ENCODE results near the gene DDX55.

The DDX55 gene

GRCh38 chr12:123614110-123614509 is 12.2 kb downstream of the DDX55 start:
- in situ Hi-C loops (cut with MboI; ENCODE audit: low sequenced_read_pairs) = no loop called here

GRCh38 chr12:123614531-123614930 is 12.6 kb downstream of the DDX55 start:
- in situ Hi-C loops (cut with MboI; ENCODE audit: low sequenced_read_pairs) = no loop called here

DNA sequence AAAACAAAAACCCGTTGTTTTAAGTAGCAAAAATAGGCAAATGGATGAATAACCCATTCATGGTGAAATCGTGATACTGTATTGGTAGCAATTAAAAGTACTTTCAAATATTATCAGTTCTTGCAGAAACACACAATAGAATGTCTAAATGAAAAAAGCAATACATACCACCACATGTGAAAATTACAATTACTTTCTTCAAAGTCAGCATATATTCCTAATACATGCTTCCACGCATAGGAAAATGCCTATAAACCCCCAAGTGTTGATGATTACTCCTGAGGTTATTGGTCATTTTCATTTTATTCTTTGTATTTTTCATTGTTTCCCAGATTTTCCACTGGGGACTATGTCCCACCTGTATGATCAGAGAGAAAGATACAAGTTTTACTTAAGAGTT is 15.2 kb downstream of the DDX55 start:
- in situ Hi-C loops (cut with MboI; ENCODE audit: low sequenced_read_pairs) = no loop called here

- in situ Hi-C loops (cut with MboI; ENCODE audit: low sequenced_read_pairs) = no loop called here
These were observed 15.7 kb downstream of the DDX55 start for GRCh38 chr12:123617580-123617979.

DNA sequence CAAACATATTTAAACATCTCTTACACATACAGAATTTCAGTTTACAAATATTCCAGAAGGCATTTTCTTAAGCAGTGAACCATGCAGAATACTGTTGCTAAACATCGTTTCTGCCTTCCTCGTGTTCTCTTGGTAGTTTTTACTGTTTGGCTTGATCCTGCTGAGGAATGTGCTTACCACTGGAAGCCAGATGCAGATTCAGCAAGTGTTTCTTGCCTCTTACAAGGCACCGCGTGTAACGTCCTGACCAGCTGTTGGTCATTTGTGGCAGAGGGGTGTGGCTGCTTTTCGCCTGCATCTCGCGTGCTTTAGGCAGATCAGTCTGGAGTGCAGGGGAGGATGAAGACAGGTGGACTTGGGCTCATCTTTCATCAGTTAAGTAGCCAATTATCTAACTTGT is 19.2 kb downstream of the DDX55 start:
- in situ Hi-C loops (cut with MboI; ENCODE audit: low sequenced_read_pairs) = no loop called here

- in situ Hi-C loops (cut with MboI; ENCODE audit: low sequenced_read_pairs) = no loop called here
These were observed 20.0 kb downstream of the DDX55 start for GRCh38 chr12:123621619-123622530.

- in situ Hi-C loops (cut with MboI; ENCODE audit: low sequenced_read_pairs) = no loop called here
These were observed 31.7 kb downstream of the DDX55 start, which contains the start of the genes EIF2B1 and GTF2H3 for GRCh38 chr12:123633379-123634141. Gene EIF2B1 (minus strand): TSS chr12:123633686. CDS start chr12:123633557, 129 bp downstream. Gene GTF2H3 (plus strand): TSS chr12:123633829. CDS start chr12:123633860, 31 bp downstream.

GRCh38 chr12:123634142-123634561 is 32.3 kb downstream of the DDX55 start:
- in situ Hi-C loops (cut with MboI; ENCODE audit: low sequenced_read_pairs) = no loop called here

- in situ Hi-C loops (cut with MboI; ENCODE audit: low sequenced_read_pairs) = no loop called here
These were observed 42.0 kb downstream of the DDX55 start for GRCh38 chr12:123643911-123644310.

GRCh38 chr12:123645380-123645779 is 43.5 kb downstream of the DDX55 start:
- in situ Hi-C loops (cut with MboI; ENCODE audit: low sequenced_read_pairs) = no loop called here

GRCh38 chr12:123645878-123646277 is 44.0 kb downstream of the DDX55 start:
- in situ Hi-C loops (cut with MboI; ENCODE audit: low sequenced_read_pairs) = no loop called here

DNA sequence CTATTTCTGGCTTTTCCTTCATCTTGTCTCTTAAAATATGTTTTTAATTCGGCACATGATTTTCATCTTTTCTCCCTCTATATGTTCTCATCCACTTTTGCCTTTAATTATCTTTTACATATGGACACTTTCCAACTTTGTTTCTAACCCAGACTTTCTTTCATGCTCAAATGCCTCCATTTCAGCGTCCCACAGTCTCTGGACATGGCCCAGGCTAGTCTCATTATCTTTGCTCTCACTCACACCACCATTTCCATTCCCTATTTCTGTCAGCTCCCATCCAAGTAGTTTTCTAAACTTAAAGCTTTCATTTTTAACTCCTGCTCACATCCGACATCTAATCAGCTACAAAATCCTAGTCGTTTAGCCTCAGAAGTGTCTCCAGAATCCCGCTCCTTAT is 46.5 kb downstream of the DDX55 start:
- in situ Hi-C loops (cut with MboI; ENCODE audit: low sequenced_read_pairs) = no loop called here

DNA sequence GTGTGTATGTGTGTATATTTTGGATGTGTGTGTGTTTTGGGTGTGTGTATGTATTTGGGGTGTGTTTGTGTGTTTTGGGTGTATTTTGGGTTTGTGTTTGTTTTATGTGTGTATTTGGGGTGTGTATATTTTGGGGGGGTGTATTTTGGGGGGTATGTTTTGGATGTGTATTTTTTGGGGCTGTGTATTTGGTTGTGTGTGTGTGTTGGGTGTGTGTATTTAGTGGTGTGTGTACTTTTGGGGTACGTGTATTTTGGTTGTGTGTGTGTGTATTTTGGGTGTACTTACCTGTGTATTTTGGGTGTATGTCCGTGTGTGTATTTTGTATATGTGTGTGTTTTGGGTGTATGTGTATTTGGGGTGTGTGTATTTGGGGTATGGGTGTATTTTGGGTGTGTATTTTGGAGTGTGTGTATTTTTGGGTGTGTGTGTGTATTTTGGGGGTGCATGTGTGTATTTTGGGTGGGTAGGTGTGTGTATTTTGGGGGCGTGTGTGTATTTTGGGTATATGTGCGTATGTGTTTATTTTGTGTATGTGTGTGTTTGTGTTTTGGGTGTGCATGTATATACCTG is 52.3 kb downstream of the DDX55 start:
- in situ Hi-C loops (cut with MboI; ENCODE audit: low sequenced_read_pairs) = no loop called here

DNA sequence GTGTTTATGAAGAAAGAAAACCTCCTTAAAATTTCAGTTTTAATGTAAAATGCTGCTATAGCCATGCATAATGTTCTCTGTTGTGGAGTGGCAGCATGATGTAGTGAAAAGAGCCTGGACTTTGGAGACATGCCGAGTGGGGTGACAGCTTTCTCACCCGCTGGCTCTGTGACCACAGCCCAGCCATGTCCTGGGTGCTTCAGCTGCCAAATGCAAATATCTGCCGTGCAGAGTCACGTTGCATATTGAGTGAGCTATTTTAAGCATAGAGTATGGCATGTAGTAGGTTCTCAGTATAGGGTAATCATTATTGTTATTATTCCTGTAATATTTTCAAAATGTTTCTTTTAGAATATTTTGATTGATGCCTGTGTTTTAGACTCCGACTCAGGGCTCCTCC is 53.5 kb downstream of the DDX55 start:
- in situ Hi-C loops (cut with MboI; ENCODE audit: low sequenced_read_pairs) = no loop called here

DNA sequence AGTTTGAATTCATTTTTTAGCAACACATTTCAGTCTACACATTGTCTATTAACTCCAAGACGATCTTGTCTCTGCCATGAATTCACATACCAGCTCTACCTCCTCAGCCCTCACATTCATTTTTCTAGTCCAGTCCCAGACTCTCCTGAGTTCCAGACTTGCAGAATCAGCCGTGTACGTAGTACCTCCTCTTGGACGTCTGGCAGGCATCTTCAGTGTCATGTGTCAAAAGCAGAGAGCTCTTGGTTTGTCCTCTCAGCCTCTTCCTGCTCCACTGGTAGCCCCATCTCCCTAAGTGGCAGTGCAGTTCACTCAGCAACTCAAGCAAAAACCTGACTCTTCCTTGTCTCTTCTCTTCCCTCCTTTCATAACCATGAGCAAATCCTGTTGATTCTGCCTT is 54.5 kb downstream of the DDX55 start:
- in situ Hi-C loops (cut with MboI; ENCODE audit: low sequenced_read_pairs) = no loop called here

DNA sequence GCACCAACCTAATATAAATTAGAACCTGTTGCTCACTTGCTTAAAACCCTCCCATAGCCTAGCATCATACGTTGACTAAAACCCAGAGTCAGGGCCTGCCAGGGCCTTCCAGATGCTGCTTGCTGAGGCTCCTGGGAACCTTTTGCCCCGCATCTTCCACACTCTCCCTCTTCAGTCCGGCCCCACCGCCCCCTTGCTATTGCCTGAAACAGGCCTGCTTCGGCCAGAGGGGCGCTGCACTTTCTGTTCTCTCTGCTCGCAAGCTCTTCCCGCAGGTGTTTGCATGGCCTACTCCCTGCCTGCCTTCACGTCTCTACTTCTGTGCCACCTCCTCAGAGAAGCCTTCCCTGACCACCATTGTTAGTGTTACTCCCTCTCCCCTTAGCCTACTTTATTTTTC is 55.3 kb downstream of the DDX55 start:
- in situ Hi-C loops (cut with MboI; ENCODE audit: low sequenced_read_pairs) = no loop called here

DNA sequence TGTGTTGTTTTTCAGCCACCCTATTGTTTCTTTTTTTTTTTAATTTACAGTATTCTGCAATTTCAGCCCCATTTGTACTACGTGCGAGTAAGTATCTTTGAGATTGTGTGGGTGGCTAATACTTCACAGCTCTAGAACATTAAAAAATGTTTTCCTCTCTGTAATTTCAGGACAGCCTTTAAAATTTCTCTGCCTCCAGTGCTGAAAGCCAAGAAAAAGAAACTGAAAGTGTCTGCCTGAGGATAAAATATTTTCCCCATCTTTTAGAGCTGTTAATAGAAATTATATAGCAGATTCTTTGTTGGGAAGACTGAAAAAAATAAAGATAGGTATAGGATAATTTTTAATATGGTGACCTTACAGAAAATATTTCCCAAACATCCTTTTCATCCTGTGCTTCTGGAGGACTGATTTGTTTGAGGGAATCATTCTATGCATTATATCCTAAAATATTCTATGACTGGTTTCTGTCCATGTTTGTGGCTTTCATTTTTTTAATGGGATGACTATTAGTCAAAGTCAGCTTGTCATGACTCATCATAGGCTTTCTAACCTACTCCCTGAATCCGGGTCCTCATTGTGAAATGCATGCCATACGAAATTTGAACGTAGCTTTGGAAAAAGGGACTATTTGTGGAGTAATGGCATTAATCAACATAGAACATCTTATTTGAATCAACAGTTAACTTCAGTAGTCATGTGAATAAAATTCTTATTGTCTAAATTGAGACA is 58.3 kb downstream of the DDX55 start:
- in situ Hi-C loops (cut with MboI; ENCODE audit: low sequenced_read_pairs) = no loop called here

DNA sequence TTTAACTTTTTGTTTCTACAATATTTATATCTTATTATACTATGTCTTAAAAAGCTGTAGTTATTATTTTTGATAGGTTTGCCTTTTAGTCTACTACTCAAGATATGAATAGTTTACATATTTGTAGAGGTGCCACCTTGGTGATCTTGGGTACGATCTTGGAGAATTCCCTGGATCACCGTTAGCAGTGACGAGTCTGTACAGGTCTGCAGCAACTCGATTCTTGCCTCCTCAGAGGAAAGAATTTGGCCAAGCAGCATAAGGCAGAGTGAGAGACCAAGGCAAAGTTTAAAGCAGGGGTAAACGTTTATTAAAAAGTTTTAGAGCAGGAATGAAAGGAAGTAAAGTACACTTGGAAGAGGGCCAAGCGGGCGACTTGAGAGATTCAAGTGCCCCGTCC is 65.9 kb downstream of the DDX55 start:
- in situ Hi-C loops (cut with MboI; ENCODE audit: low sequenced_read_pairs) = no loop called here
